Measurements from ENCODE around the gene ALKBH6. TPM values are rescaled to one million over a fixed set of nuclear protein-coding genes. Genes with fewer than 3 reads are reported as not detected.

The ALKBH6 gene
- total RNA-seq, 1 experiment from 2014 or later = 32.5 TPM

GRCh38 chr19:36023432-36023831, 9.4 kb upstream of the ALKBH6 start:
- Histone ChIP-seq H4K20me1 (ENCODE audit: control insufficient read depth, insufficient read depth, insufficient read length) (no peaks in the 10 kb centered on the region), H4K8ac (replicated peaks; ENCODE audit: insufficient read length, low read depth, low read length) (no peak overlapping the region), H3K27me3 (ENCODE audit: insufficient read depth, low read length) (no peaks in the 10 kb centered on the region), H4K5ac (ENCODE audit: insufficient read length, low read depth, low read length) (no peak overlapping the region), H3K18ac (ENCODE audit: insufficient read length, low read depth, low read length) (no peak overlapping the region), H2BK15ac (ENCODE audit: low read depth, low read length) (no peak overlapping the region), H2AFZ (ENCODE audit: low read length) (no peak overlapping the region), H3K79me2 (ENCODE audit: insufficient read depth, low read length) (no peaks in the 10 kb centered on the region), H3K9me3 (ENCODE audit: control insufficient read depth, low read depth, low read length) (no peaks in the 10 kb centered on the region), H3K56ac (ENCODE audit: insufficient read length, low read depth, low read length) (no peak overlapping the region), H3K79me1 (ENCODE audit: insufficient read depth, low read depth, low read length, poor library complexity, severe bottlenecking) (no peaks in the 10 kb centered on the region), H2BK5ac (ENCODE audit: insufficient read length, low read length) (no peak overlapping the region), H2BK12ac (ENCODE audit: insufficient read length, low read depth, low read length) (no peak overlapping the region), H3K9ac (ENCODE audit: extremely low read depth, insufficient read length, low read length) (no peak overlapping the region), H3K23ac (ENCODE audit: insufficient read length, low read depth, low read length) (no peak overlapping the region), H2BK120ac (ENCODE audit: low read depth, low read length, poor library complexity, severe bottlenecking) (no peak overlapping the region), H3T11ph (ENCODE audit: low read length) (no peak overlapping the region), H3K27ac (ENCODE audit: insufficient read length, low read depth, low read length) (no peak overlapping the region), H3K4me1 (ENCODE audit: insufficient read depth, low read length) (no peaks in the 10 kb centered on the region), H2BK20ac (ENCODE audit: low read depth, low read length, poor library complexity, severe bottlenecking) (no peak overlapping the region), H4K91ac (ENCODE audit: insufficient read length, low read depth, low read length) (no peak overlapping the region), H3K4me2 (ENCODE audit: insufficient read depth, insufficient read length, low read length) (no peak overlapping the region), H3K23me2 (ENCODE audit: insufficient read length, low read depth, low read length, poor library complexity, severe bottlenecking) (no peaks in the 10 kb centered on the region), H2AK5ac (ENCODE audit: insufficient read length, low read length) (no peak overlapping the region), H3K4ac (ENCODE audit: low read depth, low read length) (no peak overlapping the region), H3K14ac (ENCODE audit: insufficient read depth, low read length) (no peak overlapping the region)
- Mint-ChIP-seq H3K27me3 (ENCODE audit: low read depth) (no peaks in the 10 kb centered on the region; the same call in 1 of the 2 replicates), H3K9me3 (no peaks in the 10 kb centered on the region; a peak in 1 of 5 replicates), H3K4me1 (no peaks in the 10 kb centered on the region), H3K27ac (no peak overlapping the region; a peak in 1 of 7 replicates), H3K4me3 (no peak overlapping the region), H3K36me3 (ENCODE audit: insufficient read depth in 1 of 3, low read depth in 3 of 3) (peaks cover 11 to 51% (median 42%) of the 10 kb centered on the region in 3 experiments)
- WGBS (ENCODE audit: extremely low coverage, insufficient read length, low lambda C conversion rate) = no CpG with 5 or more reads among the region's 5 CpGs
- DNase-seq = no peak
- TF ChIP-seq CTCF (conservative IDR thresholded peaks at IDR 0.05) = no peak

Data from H9 (cell line).